WTC11 (cell line): Measurements from ENCODE around the gene IBA57. TPM values are rescaled to one million over a fixed set of nuclear protein-coding genes. Genes with fewer than 3 reads are reported as not detected.

Source experiments
- ATAC-seq: fragments of 200-7000 bp; cut with Tn5 transposase; 2 replicates; pipeline ENCODE4 v1.10.0; 2021; ENCODE audit warnings: mild to moderate bottlenecking, moderate library complexity
- CTCF ChIA-PET: fragments of 300-600 bp; sonication (Branson Sonifier 250); formaldehyde crosslinking; loops from one replicate; lab custom pipeline; 2021; ENCODE audit warnings: antibody characterized with exemption; lab: Charles Lee
- POLR2A ChIA-PET: fragments of 350-600 bp; sonication (Branson Sonifier 250); formaldehyde crosslinking; loops from one replicate; lab custom pipeline; 2021; ENCODE audit warnings: antibody characterized with exemption; lab: Charles Lee
- DNase-seq: peaks from one replicate; pipeline ENCODE4 v3.0.0; 2021; ENCODE audit warnings: low spot score
- H3K27ac Mint-ChIP-seq: 2 replicates; pipeline ENCODE4 v1.8.0; 2021; ENCODE audit warnings: mixed read lengths
- H3K27me3 Mint-ChIP-seq: 2 replicates; pipeline ENCODE4 v1.8.0; 2021; ENCODE audit warnings: low read depth, mild to moderate bottlenecking, moderate library complexity, mixed read lengths
- H3K36me3 Mint-ChIP-seq: 2 replicates; pipeline ENCODE4 v1.8.0; 2021; ENCODE audit warnings: mixed read lengths
- H3K4me1 Mint-ChIP-seq: 2 replicates; pipeline ENCODE4 v1.8.0; 2022; ENCODE audit warnings: mixed read lengths
- H3K4me3 Mint-ChIP-seq: 2 replicates; pipeline ENCODE4 v1.8.0; 2021; ENCODE audit warnings: mild to moderate bottlenecking, moderate library complexity, mixed read lengths
- H3K9me3 Mint-ChIP-seq: 2 replicates; pipeline ENCODE4 v1.8.0; 2021; ENCODE audit warnings: mixed read lengths
- FOXP1 ChIP-seq: sonication (generic); formaldehyde crosslinking; IDR thresholded peaks from 2 replicates; pipeline ENCODE4 v1.8.0; 2022; ENCODE audit warnings: missing genetic modification reagents, mild to moderate bottlenecking, moderate library complexity, borderline replicate concordance
- HMGA2 ChIP-seq: fragments of 250-450 bp; sonication (Bioruptor Pico); IDR thresholded peaks from 2 replicates; pipeline ENCODE4 v1.4.0; 2021; ENCODE audit warnings: mild to moderate bottlenecking, moderate library complexity
- KAT7 ChIP-seq: sonication (generic); formaldehyde crosslinking; IDR thresholded peaks from 2 replicates; pipeline ENCODE4 v1.8.1; 2023; ENCODE audit warnings: missing genetic modification reagents, mild to moderate bottlenecking, borderline replicate concordance
- NFATC4 ChIP-seq: fragments of 250-450 bp; sonication (Bioruptor Pico); IDR thresholded peaks from 2 replicates; pipeline ENCODE4 v1.9.0; 2021; ENCODE audit warnings: mild to moderate bottlenecking
- NR3C1 ChIP-seq: sonication (generic); formaldehyde crosslinking; conservative IDR thresholded peaks from 2 replicates; pipeline ENCODE4 v1.8.1; 2023; ENCODE audit warnings: low read depth, mild to moderate bottlenecking, missing genetic modification reagents
- RELA ChIP-seq: sonication (generic); formaldehyde crosslinking; IDR thresholded peaks from 2 replicates; pipeline ENCODE4 v1.8.1; 2022; ENCODE audit warnings: missing genetic modification reagents, mild to moderate bottlenecking, borderline replicate concordance
- SMAD3 ChIP-seq: sonication (generic); formaldehyde crosslinking; IDR thresholded peaks from 2 replicates; pipeline ENCODE4 v1.8.0; 2022; ENCODE audit warnings: missing genetic modification reagents, mild to moderate bottlenecking, borderline replicate concordance
- ZNF263 ChIP-seq: sonication (generic); formaldehyde crosslinking; IDR thresholded peaks from 2 replicates; pipeline ENCODE4 v1.8.1; 2022; ENCODE audit warnings: low read depth, mild to moderate bottlenecking, moderate library complexity, missing genetic modification reagents
- total RNA-seq: library from RNA; stranded (reverse); gene quantifications from 3 replicates; pipeline ENCODE4 v1.2.3, GENCODE V29; 2021
- TF ChIP-seq, protein P1 (sequence below): sonication (generic); formaldehyde crosslinking; IDR thresholded peaks from 2 replicates; pipeline ENCODE4 v1.8.1; 2022; ENCODE audit warnings: low read depth, mild to moderate bottlenecking, moderate library complexity, missing genetic modification reagents, borderline replicate concordance
- TF ChIP-seq, protein P2 (sequence below): sonication (generic); formaldehyde crosslinking; IDR thresholded peaks from 2 replicates; pipeline ENCODE4 v1.8.0; 2023; ENCODE audit warnings: missing genetic modification reagents, mild to moderate bottlenecking, borderline replicate concordance
- TF ChIP-seq, protein P3 (sequence below): sonication (generic); formaldehyde crosslinking; IDR thresholded peaks from 2 replicates; pipeline ENCODE4 v1.8.1; 2023; ENCODE audit warnings: mild to moderate bottlenecking, missing genetic modification reagents

The IBA57 gene
- total RNA-seq, 1 experiment from 2014 or later = 11.4 TPM

DNA sequence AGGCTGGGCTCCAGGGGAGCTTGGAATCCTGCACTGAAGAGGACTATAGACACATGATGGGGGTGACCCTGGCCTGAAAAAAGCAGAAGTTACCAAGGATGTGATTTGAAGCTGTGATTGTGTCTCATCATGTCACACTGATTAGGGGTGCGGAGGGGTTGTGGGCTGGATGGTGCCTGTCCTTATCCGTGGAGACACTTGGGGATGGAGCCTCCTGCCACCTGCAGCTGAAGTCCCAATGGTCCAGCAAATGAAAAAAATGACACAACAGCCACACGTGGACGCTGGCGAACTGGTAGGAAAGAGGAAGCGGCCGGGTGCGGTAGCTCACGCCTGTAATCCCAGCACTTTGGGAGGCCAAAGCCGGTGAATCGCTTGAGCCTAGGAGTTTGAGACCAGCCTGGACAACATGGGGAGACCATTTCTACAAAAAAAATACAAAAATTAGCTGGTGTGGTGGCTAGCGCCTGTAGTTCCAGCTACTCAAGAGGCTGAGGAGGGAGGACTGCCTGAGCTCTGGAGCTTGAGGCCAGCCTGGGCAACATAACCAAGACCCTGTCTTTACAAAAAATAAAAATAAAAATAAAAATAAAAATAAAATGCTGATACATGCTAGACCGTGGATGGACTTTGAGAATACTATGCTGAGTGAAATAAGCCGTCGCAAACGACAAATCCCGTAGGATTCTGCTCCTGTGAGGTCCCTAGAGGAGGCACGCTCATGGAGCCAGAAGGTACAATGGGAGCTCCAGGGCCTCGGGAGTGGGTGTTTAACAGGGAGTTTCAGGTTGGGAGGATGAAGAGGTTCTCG lies 838 bp upstream of the IBA57 start:
- peak; percentile 0; the same call in 1 of the 2 replicates for ATAC-seq
- H3K27me3 Mint-ChIP-seq = peaks cover 6% of the 10 kb centered on the region
- peaks cover 13% of the 10 kb centered on the region; the same call in 1 of the 2 replicates for H3K4me1 Mint-ChIP-seq
- ChIA-PET CTCF (interaction anchor here (0.6 to 4.3 kb wide), 21 partner anchors 8 to 267 kb away, joined by 3 to 39 read pairs (median 6); partner anchors contain the start of genes ARF1, GJC2 and GUK1), POLR2A (interaction anchor here (1.0 to 1.3 kb wide), 4 partner anchors 9 to 83 kb away, joined by 3 to 11 read pairs (median 4); no protein-coding TSS in a partner anchor)
- no peak for DNase-seq
- H3K4me3 Mint-ChIP-seq = peak overlapping the region; percentile 85
- peak overlapping the region; percentile 98 for H3K27ac Mint-ChIP-seq
- no peaks in the 10 kb centered on the region for H3K36me3 Mint-ChIP-seq
- no peaks in the 10 kb centered on the region for H3K9me3 Mint-ChIP-seq
- peak; percentile 53; the same call in 1 of the 2 replicates for TF ChIP-seq HMGA2 (CRISPR knock-in tag)
- TF ChIP-seq, protein P1, sequence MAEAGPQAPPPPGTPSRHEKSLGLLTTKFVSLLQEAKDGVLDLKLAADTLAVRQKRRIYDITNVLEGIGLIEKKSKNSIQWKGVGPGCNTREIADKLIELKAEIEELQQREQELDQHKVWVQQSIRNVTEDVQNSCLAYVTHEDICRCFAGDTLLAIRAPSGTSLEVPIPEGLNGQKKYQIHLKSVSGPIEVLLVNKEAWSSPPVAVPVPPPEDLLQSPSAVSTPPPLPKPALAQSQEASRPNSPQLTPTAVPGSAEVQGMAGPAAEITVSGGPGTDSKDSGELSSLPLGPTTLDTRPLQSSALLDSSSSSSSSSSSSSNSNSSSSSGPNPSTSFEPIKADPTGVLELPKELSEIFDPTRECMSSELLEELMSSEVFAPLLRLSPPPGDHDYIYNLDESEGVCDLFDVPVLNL (CRISPR knock-in tag) = no peak

DNA sequence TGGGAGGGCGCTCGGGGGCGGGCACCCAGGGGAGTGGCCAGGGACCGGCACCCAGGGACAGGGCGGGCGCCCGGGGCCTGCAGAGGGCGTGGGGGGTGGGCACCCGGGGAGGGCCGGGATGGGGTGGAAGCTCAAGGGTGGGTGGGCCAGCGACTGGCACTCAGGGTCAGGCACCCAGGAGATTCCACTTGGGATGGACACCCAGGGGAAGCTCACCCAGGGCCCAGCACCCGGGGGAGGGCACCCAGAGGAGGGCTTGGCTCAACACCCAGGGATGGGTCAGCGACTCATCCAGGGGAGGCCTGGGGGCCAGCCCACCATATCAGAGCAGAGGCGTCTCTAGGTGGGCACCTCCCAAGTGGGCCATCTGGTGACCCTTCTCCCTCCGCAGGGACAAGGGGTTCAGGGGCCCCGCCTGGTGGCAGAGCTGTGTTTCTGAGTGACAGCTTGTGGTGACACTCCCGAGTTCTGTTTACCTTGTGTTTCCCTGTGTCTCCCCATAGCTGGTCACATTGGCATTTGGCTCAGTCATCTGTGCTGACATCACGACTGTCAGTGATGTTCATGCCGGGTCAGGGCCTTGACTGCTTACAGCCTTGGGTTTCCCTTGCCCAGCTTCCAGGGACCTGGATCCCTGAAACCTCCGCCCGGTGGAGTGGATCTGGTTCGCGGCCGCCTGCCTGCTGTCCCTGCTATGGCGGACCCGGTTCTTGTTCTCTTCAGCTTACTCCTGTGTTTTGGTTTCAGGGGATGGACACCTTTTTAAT lies 749 bp downstream of the IBA57 start:
- H3K4me1 Mint-ChIP-seq = peaks cover 13% of the 10 kb centered on the region; the same call in 1 of the 2 replicates
- POLR2A ChIA-PET = interaction anchor here (0.8 to 1.3 kb wide), 4 partner anchors 8 to 84 kb away, joined by 3 to 11 read pairs (median 4); partner anchors contain the start of gene ARF1
- no peaks in the 10 kb centered on the region for H3K9me3 Mint-ChIP-seq
- CTCF ChIA-PET = interaction anchor here (0.9 to 4.3 kb wide), 12 partner anchors 8 to 299 kb away, joined by 3 to 39 read pairs (median 13); partner anchors contain the start of gene GUK1
- peak; percentile 63 for DNase-seq
- peak overlapping the region; percentile 72 for H3K27ac Mint-ChIP-seq
- peak; percentile 3 for ATAC-seq
- H3K36me3 Mint-ChIP-seq = no peaks in the 10 kb centered on the region
- TF ChIP-seq NR3C1 (no peak), FOXP1 (CRISPR knock-in tag) (0 out of 2 replicates have a peak, but pooled peaks have one; percentile 34), SMAD3 (CRISPR knock-in tag) (no peak)
- TF ChIP-seq, protein P2, sequence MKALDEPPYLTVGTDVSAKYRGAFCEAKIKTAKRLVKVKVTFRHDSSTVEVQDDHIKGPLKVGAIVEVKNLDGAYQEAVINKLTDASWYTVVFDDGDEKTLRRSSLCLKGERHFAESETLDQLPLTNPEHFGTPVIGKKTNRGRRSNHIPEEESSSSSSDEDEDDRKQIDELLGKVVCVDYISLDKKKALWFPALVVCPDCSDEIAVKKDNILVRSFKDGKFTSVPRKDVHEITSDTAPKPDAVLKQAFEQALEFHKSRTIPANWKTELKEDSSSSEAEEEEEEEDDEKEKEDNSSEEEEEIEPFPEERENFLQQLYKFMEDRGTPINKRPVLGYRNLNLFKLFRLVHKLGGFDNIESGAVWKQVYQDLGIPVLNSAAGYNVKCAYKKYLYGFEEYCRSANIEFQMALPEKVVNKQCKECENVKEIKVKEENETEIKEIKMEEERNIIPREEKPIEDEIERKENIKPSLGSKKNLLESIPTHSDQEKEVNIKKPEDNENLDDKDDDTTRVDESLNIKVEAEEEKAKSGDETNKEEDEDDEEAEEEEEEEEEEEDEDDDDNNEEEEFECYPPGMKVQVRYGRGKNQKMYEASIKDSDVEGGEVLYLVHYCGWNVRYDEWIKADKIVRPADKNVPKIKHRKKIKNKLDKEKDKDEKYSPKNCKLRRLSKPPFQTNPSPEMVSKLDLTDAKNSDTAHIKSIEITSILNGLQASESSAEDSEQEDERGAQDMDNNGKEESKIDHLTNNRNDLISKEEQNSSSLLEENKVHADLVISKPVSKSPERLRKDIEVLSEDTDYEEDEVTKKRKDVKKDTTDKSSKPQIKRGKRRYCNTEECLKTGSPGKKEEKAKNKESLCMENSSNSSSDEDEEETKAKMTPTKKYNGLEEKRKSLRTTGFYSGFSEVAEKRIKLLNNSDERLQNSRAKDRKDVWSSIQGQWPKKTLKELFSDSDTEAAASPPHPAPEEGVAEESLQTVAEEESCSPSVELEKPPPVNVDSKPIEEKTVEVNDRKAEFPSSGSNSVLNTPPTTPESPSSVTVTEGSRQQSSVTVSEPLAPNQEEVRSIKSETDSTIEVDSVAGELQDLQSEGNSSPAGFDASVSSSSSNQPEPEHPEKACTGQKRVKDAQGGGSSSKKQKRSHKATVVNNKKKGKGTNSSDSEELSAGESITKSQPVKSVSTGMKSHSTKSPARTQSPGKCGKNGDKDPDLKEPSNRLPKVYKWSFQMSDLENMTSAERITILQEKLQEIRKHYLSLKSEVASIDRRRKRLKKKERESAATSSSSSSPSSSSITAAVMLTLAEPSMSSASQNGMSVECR (CRISPR knock-in tag) = 0 out of 2 replicates have a peak, but pooled peaks have one; percentile 1
- peak overlapping the region; percentile 61 for H3K4me3 Mint-ChIP-seq
- H3K27me3 Mint-ChIP-seq = 0 out of 2 replicates have a peak, but pooled peaks cover 4% of the 10 kb centered on the region

DNA sequence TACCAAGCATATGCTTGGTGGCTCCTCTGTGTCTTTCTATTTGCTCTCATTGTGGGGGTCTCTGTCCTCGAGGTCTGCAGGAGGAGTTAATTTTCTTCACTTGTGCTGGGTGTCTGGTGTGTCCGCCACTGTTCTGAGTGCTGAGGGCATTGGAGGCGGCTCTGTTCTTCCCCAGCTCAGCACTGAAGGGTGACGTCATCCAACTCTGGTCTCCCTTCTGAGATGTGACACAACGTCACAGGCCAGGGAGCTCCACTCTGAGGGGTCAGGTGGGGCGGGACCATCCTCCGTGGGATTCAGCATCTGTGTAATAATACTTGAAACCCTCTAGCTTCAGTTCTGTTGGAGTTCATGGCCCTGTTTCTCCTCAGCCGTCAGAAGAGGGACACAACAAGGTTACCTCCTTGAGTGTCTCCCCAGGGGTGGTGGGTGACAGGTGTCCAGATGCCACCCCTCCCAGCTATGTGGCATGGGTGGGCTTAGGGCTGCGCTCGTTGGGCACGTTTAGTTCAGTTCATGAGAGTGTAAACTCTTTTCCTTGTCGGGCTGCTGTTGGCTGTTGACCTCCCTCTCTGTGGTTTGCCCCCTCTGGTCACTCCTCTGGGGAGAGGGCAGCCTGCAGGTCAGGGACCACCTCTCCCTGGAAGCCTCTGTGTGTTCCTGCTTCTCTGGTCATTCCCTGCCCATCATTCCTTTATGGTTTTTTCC lies 3.1 kb downstream of the IBA57 start:
- no peak overlapping the region for H3K4me3 Mint-ChIP-seq
- POLR2A ChIA-PET = interaction anchor here (0.5 kb wide), 1 partner anchor 12 kb away, joined by 3 read pairs; no protein-coding TSS in a partner anchor

More for the DNA sequence above, 3.1 kb downstream of the IBA57 start:
- no peak for ATAC-seq
- no peaks in the 10 kb centered on the region for H3K9me3 Mint-ChIP-seq
- no peak for DNase-seq
- TF ChIP-seq, protein P3, sequence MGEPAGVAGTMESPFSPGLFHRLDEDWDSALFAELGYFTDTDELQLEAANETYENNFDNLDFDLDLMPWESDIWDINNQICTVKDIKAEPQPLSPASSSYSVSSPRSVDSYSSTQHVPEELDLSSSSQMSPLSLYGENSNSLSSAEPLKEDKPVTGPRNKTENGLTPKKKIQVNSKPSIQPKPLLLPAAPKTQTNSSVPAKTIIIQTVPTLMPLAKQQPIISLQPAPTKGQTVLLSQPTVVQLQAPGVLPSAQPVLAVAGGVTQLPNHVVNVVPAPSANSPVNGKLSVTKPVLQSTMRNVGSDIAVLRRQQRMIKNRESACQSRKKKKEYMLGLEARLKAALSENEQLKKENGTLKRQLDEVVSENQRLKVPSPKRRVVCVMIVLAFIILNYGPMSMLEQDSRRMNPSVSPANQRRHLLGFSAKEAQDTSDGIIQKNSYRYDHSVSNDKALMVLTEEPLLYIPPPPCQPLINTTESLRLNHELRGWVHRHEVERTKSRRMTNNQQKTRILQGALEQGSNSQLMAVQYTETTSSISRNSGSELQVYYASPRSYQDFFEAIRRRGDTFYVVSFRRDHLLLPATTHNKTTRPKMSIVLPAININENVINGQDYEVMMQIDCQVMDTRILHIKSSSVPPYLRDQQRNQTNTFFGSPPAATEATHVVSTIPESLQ (CRISPR knock-in tag) = no peak
- TF ChIP-seq KAT7 (CRISPR knock-in tag) = no peak
- TF ChIP-seq NFATC4 (CRISPR knock-in tag) = no peak
- no peak for TF ChIP-seq RELA (CRISPR knock-in tag)
- TF ChIP-seq ZNF263 (CRISPR knock-in tag) = no peak
- no peak for TF ChIP-seq SMAD3 (CRISPR knock-in tag)
- TF ChIP-seq, all 79 proteins: peak for 0
- H3K36me3 Mint-ChIP-seq = no peaks in the 10 kb centered on the region
- no peaks in the 10 kb centered on the region for H3K27me3 Mint-ChIP-seq
- CTCF ChIA-PET = interaction anchor here (0.6 to 4.3 kb wide), 2 partner anchors 38 to 45 kb away, joined by 3 to 39 read pairs; no protein-coding TSS in a partner anchor
- H3K4me1 Mint-ChIP-seq = peaks cover 8% of the 10 kb centered on the region; the same call in 1 of the 2 replicates
- H3K27ac Mint-ChIP-seq = peak overlapping the region; percentile 10; the same call in 1 of the 2 replicates
